DOHH2 (cell line): Measurements from ENCODE around the gene HCN4.

Source experiments
- H3F3A ChIP-seq: fragments of 200-600 bp; sonication (generic), shearing (Covaris generic); 2 replicates; pipeline ENCODE4 v1.6.0; 2016; ENCODE audit warnings: antibody characterized with exemption, mild to moderate bottlenecking; ENCODE audit not compliant: control insufficient read depth, insufficient read depth
- H3K27ac ChIP-seq: fragments of 200-600 bp; sonication (generic); 2 replicates; pipeline ENCODE4 v1.5.1; 2014; ENCODE audit warnings: low read depth, mild to moderate bottlenecking, low read length, moderate library complexity
- H3K27me3 ChIP-seq: fragments of 200-600 bp; sonication (generic); 2 replicates; pipeline ENCODE4 v1.6.1; 2014; ENCODE audit warnings: mild to moderate bottlenecking, low read length, mixed read lengths; ENCODE audit not compliant: control insufficient read depth
- H3K36me3 ChIP-seq: fragments of 200-600 bp; sonication (generic); 2 replicates; pipeline ENCODE4 v1.6.1; 2014; ENCODE audit warnings: mild to moderate bottlenecking, low read length, moderate library complexity, mixed read lengths; ENCODE audit not compliant: control insufficient read depth
- H3K4me1 ChIP-seq: fragments of 200-600 bp; sonication (generic); 2 replicates; pipeline ENCODE4 v1.6.1; 2014; ENCODE audit warnings: mild to moderate bottlenecking, low read length, mixed read lengths; ENCODE audit not compliant: control insufficient read depth
- H3K4me2 ChIP-seq: fragments of 200-600 bp; sonication (generic); 2 replicates; pipeline ENCODE4 v1.6.0; 2014; ENCODE audit warnings: mild to moderate bottlenecking, low read length, moderate library complexity
- H3K4me3 ChIP-seq: fragments of 200-600 bp; sonication (generic); 2 replicates; pipeline ENCODE4 v1.5.1; 2014; ENCODE audit warnings: mild to moderate bottlenecking, low read length, mixed read lengths
- H3K79me2 ChIP-seq: fragments of 200-600 bp; sonication (generic); 2 replicates; pipeline ENCODE4 v1.6.1; 2014; ENCODE audit warnings: mild to moderate bottlenecking, low read length, mixed read lengths; ENCODE audit not compliant: control insufficient read depth
- H3K9me2 ChIP-seq: fragments of 200-600 bp; sonication (generic); replicated peaks from 2 replicates; pipeline ENCODE4 v1.6.1; 2014; ENCODE audit warnings: mild to moderate bottlenecking, low read length, mixed read lengths; ENCODE audit not compliant: control insufficient read depth
- H3K9me3 ChIP-seq: fragments of 200-600 bp; sonication (generic); 2 replicates; pipeline ENCODE4 v1.6.1; 2014; ENCODE audit warnings: antibody characterized with exemption, low read length, mixed read lengths; ENCODE audit not compliant: control insufficient read depth, insufficient read depth
- H4K20me1 ChIP-seq: fragments of 200-600 bp; sonication (generic); 2 replicates; pipeline ENCODE4 v1.6.0; 2014; ENCODE audit warnings: low read depth, mild to moderate bottlenecking, antibody characterized with exemption, low read length, moderate library complexity; ENCODE audit not compliant: control insufficient read depth, insufficient read depth
- CTCF ChIP-seq: fragments of 200-600 bp; sonication (generic); IDR thresholded peaks from one replicate; pipeline ENCODE4 v1.5.1; 2014; ENCODE audit warnings: antibody characterized with exemption, mild to moderate bottlenecking, low read depth, low read length; ENCODE audit not compliant: poor library complexity, severe bottlenecking
- EZH2phosphoT487 ChIP-seq: fragments of 200-600 bp; sonication (generic); IDR thresholded peaks from 2 replicates; pipeline ENCODE4 v1.6.1; 2017; ENCODE audit warnings: borderline replicate concordance, mild to moderate bottlenecking, antibody characterized with exemption, low read length, moderate library complexity, mixed read lengths

The HCN4 gene

DNA sequence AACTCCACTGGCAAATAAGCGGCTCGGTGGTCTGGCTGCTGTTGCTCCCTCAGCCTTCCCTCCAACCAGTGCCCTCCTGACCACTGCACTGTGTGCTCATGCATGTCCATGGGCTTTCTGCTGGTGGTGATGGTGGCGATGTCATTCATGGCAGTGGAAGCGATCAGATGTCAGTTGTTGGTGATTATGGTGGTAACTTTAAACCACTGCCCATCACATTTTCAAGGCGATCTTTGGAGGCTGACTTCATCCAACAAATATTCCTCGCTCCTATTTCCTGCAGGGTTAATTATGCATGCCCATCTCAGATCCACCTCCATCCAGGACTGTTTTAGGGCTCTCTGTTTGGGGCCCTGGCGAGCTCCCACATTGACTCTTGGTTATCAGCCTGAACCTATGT is 13.4 kb upstream of the HCN4 start:
- no peaks in the 10 kb centered on the region for H3F3A ChIP-seq
- H3K9me2 ChIP-seq: no peaks in the 10 kb centered on the region
- no peak overlapping the region for H3K4me2 ChIP-seq
- no peak overlapping the region for H3K4me3 ChIP-seq
- TF ChIP-seq CTCF: no peak
- TF ChIP-seq EZH2phosphoT487: no peak
- H3K79me2 ChIP-seq: no peaks in the 10 kb centered on the region
- H3K27ac ChIP-seq: no peak overlapping the region
- no peaks in the 10 kb centered on the region for H3K9me3 ChIP-seq
- H3K4me1 ChIP-seq: no peaks in the 10 kb centered on the region
- H3K27me3 ChIP-seq: no peaks in the 10 kb centered on the region
- no peaks in the 10 kb centered on the region for H4K20me1 ChIP-seq
- H3K36me3 ChIP-seq: no peaks in the 10 kb centered on the region

DNA sequence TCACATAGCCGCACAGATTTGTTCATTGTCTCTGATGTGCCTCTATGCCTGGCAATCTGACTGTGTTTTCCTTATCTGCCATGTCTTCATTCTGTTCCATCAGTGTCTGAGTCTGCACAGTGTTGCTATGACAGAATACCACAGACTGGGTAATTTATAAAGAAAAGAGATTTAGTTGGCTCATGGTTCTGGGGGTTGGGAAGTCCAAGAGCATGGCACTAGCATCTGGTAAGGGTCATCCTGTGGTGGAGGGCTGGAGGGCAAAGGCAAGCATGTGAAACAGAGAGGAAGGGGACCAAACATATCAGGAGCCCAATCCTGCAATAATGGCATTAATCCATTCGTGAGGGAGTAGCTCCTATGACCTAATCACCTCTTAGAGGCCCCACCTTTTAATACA is 11.9 kb upstream of the HCN4 start:
- Histone ChIP-seq H3K9me3 (no peaks in the 10 kb centered on the region; the same call in 1 of the 2 replicates), H3K4me3 (no peak overlapping the region), H3K27ac (no peak overlapping the region), H3K79me2 (no peaks in the 10 kb centered on the region), H3K4me2 (no peak overlapping the region), H3K27me3 (no peaks in the 10 kb centered on the region), H3F3A (no peaks in the 10 kb centered on the region), H4K20me1 (no peaks in the 10 kb centered on the region), H3K4me1 (no peaks in the 10 kb centered on the region), H3K9me2 (no peaks in the 10 kb centered on the region), H3K36me3 (no peaks in the 10 kb centered on the region)
- TF ChIP-seq EZH2phosphoT487: no peak
- no peak for TF ChIP-seq CTCF

DNA sequence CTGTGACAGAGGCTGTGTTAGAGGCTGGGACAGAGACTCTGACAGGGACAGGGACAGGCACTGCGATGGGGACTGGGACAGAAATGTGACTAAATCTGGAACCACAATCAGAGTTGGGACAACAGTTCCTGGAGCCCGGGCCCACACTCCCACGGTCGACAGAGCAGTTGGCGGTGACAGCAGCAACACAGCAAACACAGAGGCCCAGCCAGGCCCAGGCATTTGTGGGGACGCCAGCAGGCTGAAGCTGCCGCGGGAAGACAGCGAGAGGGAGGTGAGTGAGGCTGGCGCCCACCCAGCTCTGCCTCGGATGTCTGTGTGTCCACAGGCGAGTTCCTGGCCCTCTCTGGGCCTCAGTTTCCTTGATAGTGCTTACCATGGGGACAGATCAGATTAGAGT is 9.3 kb upstream of the HCN4 start:
- no peak overlapping the region for H3K27ac ChIP-seq

More for the DNA sequence above, 9.3 kb upstream of the HCN4 start:
- Histone ChIP-seq H3K9me3 (no peaks in the 10 kb centered on the region; the same call in 1 of the 2 replicates), H3K36me3 (no peaks in the 10 kb centered on the region), H3K4me2 (no peak overlapping the region), H3K79me2 (no peaks in the 10 kb centered on the region), H3K4me3 (no peak overlapping the region), H3K4me1 (no peaks in the 10 kb centered on the region), H3K9me2 (no peaks in the 10 kb centered on the region), H3F3A (no peaks in the 10 kb centered on the region), H4K20me1 (no peaks in the 10 kb centered on the region), H3K27me3 (no peaks in the 10 kb centered on the region)
- TF ChIP-seq EZH2phosphoT487 (no peak), CTCF (no peak)
